IMR-90 (cell line): ENCODE measurements around the gene LRRN2. TPM values are rescaled to one million over a fixed set of nuclear protein-coding genes. Genes with fewer than 3 reads are reported as not detected.

Source experiments
- ATAC-seq: fragments of 200-7000 bp; cut with Tn5 transposase; 2 replicates; pipeline ENCODE4 v1.9.1; 2020; ENCODE audit warnings: low read depth, mild to moderate bottlenecking, moderate library complexity
- BruUV-seq: library from RNA; stranded (reverse); fragments of 400-500 nt; replicated peaks from 2 replicates; lab custom pipeline; 2021; lab: Mats Ljungman, UMichigan
- CTCF ChIA-PET: fragments of 300-600 bp; formaldehyde crosslinking; extraction: SDS; loops from one replicate; lab custom pipeline; 2021; ENCODE audit warnings: antibody characterized with exemption; lab: Yijun Ruan, JAX
- POLR2A ChIA-PET: fragments of 300-600 bp; sonication (Branson Sonifier 250); formaldehyde crosslinking; loops from one replicate; lab custom pipeline; 2022; ENCODE audit warnings: antibody characterized with exemption; ENCODE audit not compliant: unreplicated experiment; lab: Charles Lee
- DNase-seq: peaks from one replicate; pipeline ENCODE4 v3.0.0; 2013
- H2AFZ ChIP-seq: replicated peaks from 2 replicates; pipeline ENCODE3; 2013; ENCODE audit warnings: low read length, mild to moderate bottlenecking; ENCODE audit not compliant: poor library complexity
- H2AK5ac ChIP-seq: 2 replicates; pipeline ENCODE4 v1.6.1; 2013; ENCODE audit warnings: low read depth, low read length, inconsistent platforms
- H2AK9ac ChIP-seq: replicated peaks from 2 replicates; pipeline ENCODE3; 2013; ENCODE audit warnings: mild to moderate bottlenecking, low read depth, low read length, moderate library complexity; ENCODE audit not compliant: poor library complexity
- H2BK120ac ChIP-seq: 2 replicates; pipeline ENCODE4 v1.6.1; 2013; ENCODE audit warnings: low read depth, low read length, inconsistent platforms
- H2BK15ac ChIP-seq: 3 replicates; pipeline ENCODE4 v1.6.1; 2013; ENCODE audit warnings: low read depth, low read length, inconsistent platforms
- H2BK20ac ChIP-seq: 2 replicates; pipeline ENCODE4 v1.6.1; 2013; ENCODE audit warnings: low read depth, mild to moderate bottlenecking, inconsistent platforms, low read length, moderate library complexity
- H2BK5ac ChIP-seq: 2 replicates; pipeline ENCODE4 v1.6.1; 2013; ENCODE audit warnings: mild to moderate bottlenecking, low read depth, low read length, inconsistent platforms; ENCODE audit not compliant: poor library complexity, severe bottlenecking
- H3K14ac ChIP-seq: replicated peaks from 2 replicates; pipeline ENCODE4 v1.6.1; 2013; ENCODE audit warnings: low read depth, low read length, inconsistent platforms
- H3K18ac ChIP-seq: 2 replicates; pipeline ENCODE4 v1.6.1; 2013; ENCODE audit warnings: low read depth, low read length, control low read depth
- H3K23ac ChIP-seq: 2 replicates; pipeline ENCODE4 v1.6.1; 2013; ENCODE audit warnings: low read depth, low read length, inconsistent platforms
- H3K27ac ChIP-seq: 2 replicates; pipeline ENCODE4 v1.5.1; 2013; ENCODE audit warnings: mild to moderate bottlenecking, control low read depth, low read length; ENCODE audit not compliant: insufficient read depth
- H3K27me3 ChIP-seq: 2 replicates; pipeline ENCODE4 v1.6.1; 2013; ENCODE audit warnings: low read length; ENCODE audit not compliant: control insufficient read depth, insufficient read depth
- H3K36me3 ChIP-seq: 2 replicates; pipeline ENCODE4 v1.6.1; 2013; ENCODE audit warnings: low read length, mixed read lengths; ENCODE audit not compliant: control insufficient read depth, insufficient read depth
- H3K4ac ChIP-seq: 2 replicates; pipeline ENCODE4 v1.6.1; 2013; ENCODE audit warnings: low read depth, low read length, inconsistent platforms
- H3K4me1 ChIP-seq: 2 replicates; pipeline ENCODE4 v1.6.1; 2013; ENCODE audit warnings: low read length, mixed read lengths; ENCODE audit not compliant: control insufficient read depth, insufficient read depth
- H3K4me2 ChIP-seq: 2 replicates; pipeline ENCODE4 v1.6.1; 2013; ENCODE audit warnings: low read depth, mild to moderate bottlenecking, control low read depth, low read length, moderate library complexity
- H3K4me3 ChIP-seq: 2 replicates; pipeline ENCODE4 v1.5.1; 2013; ENCODE audit warnings: low read depth, mild to moderate bottlenecking, control low read depth, low read length, moderate library complexity; ENCODE audit not compliant: insufficient read depth
- H3K56ac ChIP-seq: 2 replicates; pipeline ENCODE4 v1.6.1; 2013; ENCODE audit warnings: low read length, inconsistent platforms; ENCODE audit not compliant: insufficient read depth; ENCODE audit errors: extremely low read depth
- H3K79me1 ChIP-seq, 2 experiments: 2 replicates each; pipeline ENCODE4 v1.6.1; 2013; ENCODE audit warnings: low read length in 2 of 2, inconsistent platforms in 1 of 2, low read depth in 1 of 2
- H3K9ac ChIP-seq: 2 replicates; pipeline ENCODE4 v1.6.1; 2013; ENCODE audit warnings: low read depth, low read length, control low read depth
- H3K9me1 ChIP-seq: 2 replicates; pipeline ENCODE4 v1.6.1; 2013; ENCODE audit warnings: low read length, inconsistent platforms; ENCODE audit not compliant: insufficient read depth
- H3K9me3 ChIP-seq: 2 replicates; pipeline ENCODE4 v1.6.1; 2013; ENCODE audit warnings: low read length; ENCODE audit not compliant: control insufficient read depth, insufficient read depth
- H4K20me1 ChIP-seq: 2 replicates; pipeline ENCODE4 v1.6.1; 2013; ENCODE audit warnings: low read length, inconsistent platforms; ENCODE audit not compliant: insufficient read depth
- H4K5ac ChIP-seq: 2 replicates; pipeline ENCODE4 v1.6.1; 2013; ENCODE audit warnings: mild to moderate bottlenecking, low read depth, low read length, control low read depth
- H4K8ac ChIP-seq, 2 experiments: 2 replicates each; pipeline ENCODE4 v1.6.1; 2013; ENCODE audit warnings: low read depth in 2 of 2, low read length in 2 of 2, control low read depth in 1 of 2, inconsistent platforms in 1 of 2
- H4K91ac ChIP-seq: 2 replicates; pipeline ENCODE4 v1.6.1; 2013; ENCODE audit warnings: low read depth, low read length, inconsistent platforms; ENCODE audit not compliant: insufficient read depth
- CEBPB ChIP-seq: IDR thresholded peaks from 2 replicates; pipeline ENCODE4 v1.6.1; 2012; ENCODE audit warnings: low read depth, low read length, improper control_type of control experiment
- CTCF ChIP-seq: conservative IDR thresholded peaks from 2 replicates; pipeline ENCODE4 v1.5.1; 2012; ENCODE audit warnings: mild to moderate bottlenecking, low read depth, low read length, improper control_type of control experiment
- POLR2A ChIP-seq: IDR thresholded peaks from 2 replicates; pipeline ENCODE4 v1.6.1; 2012; ENCODE audit warnings: mild to moderate bottlenecking, low read depth, low read length
- RFX5 ChIP-seq: IDR thresholded peaks from 2 replicates; pipeline ENCODE4 v1.8.0; 2012; ENCODE audit warnings: low read depth, mild to moderate bottlenecking, low read length, moderate library complexity
- WGBS, 2 experiments: methylation state at CpG; one replicate each; pipeline versions ENCODE4 v1.1.5 to v1.1.7; 2013; ENCODE audit warnings: missing lambda C conversion rate in 2 of 2; ENCODE audit not compliant: insufficient read length in 1 of 2; ENCODE audit errors: extremely low coverage in 2 of 2; 5-methylcytosine and 5-hydroxymethylcytosine counted together
- dilution Hi-C: fragments of 300-500 bp; cut with HindIII; formaldehyde crosslinking; loops from one replicate; pipeline ENCODE4 v1.14.3; 2018; ENCODE audit warnings: low sequenced_read_pairs; ENCODE audit not compliant: unreplicated experiment
- in situ Hi-C: fragments of 300-500 bp; cut with MboI; formaldehyde crosslinking; loops from 3 replicates; pipeline ENCODE4 v1.14.3; 2019; ENCODE audit warnings: low sequenced_read_pairs, inconsistent platforms, mixed read lengths
- intact Hi-C: fragments of 100-400 bp; cut with micrococcal nuclease; formaldehyde crosslinking; loops from 2 replicates; pipeline ENCODE4 v1.10.0; 2022
- polyA plus RNA-seq, 3 experiments: library from polyadenylated mRNA; depleted of rRNA; stranded (reverse); fragments of >200 nt; gene quantifications; 2 replicates each; pipeline ENCODE4 v1.2.3, GENCODE V29; 2012; ENCODE audit warnings: low replicate concordance in 1 of 3
- total RNA-seq: library from RNA; depleted of rRNA; stranded (reverse); fragments of >200 nt; gene quantifications from 2 replicates; pipeline ENCODE4 v1.2.3, GENCODE V29; 2012

The LRRN2 gene
- total and polyA plus RNA-seq, 2 of the 4 experiments (the other 2 are of a cell fraction): not detected

GRCh38 chr1:204592246-204592948, 93.1 kb downstream of the LRRN2 start:
- DNase-seq (no peak), ATAC-seq (peak; percentile 28)
- Histone ChIP-seq H3K4me3 (no peak overlapping the region), H3K36me3 (no peaks in the 10 kb centered on the region), H3K23ac (peak overlapping the region; percentile 77), H3K9me3 (no peaks in the 10 kb centered on the region), H4K5ac (no peak overlapping the region; the same call in none of the 2 replicates), H3K4me2 (peak overlapping the region; percentile 3), H3K4ac (peak overlapping the region; percentile 91), H3K4me1 (peaks cover 11% of the 10 kb centered on the region), H4K20me1 (no peaks in the 10 kb centered on the region), H4K8ac (peak overlapping the region; percentile 47 to 59; a peak in 2 of 4 replicates), H3K79me1 (no peaks in the 10 kb centered on the region), H2BK5ac (peak overlapping the region; percentile 80), H3K9me1 (peaks cover 8% of the 10 kb centered on the region; the same call in 1 of the 2 replicates), H3K14ac (peak overlapping the region; percentile 88), H3K27me3 (peaks cover 5% of the 10 kb centered on the region), H3K9ac (no peak overlapping the region), H4K91ac (peak overlapping the region; percentile 86), H2BK15ac (peak overlapping the region; percentile 96), H3K18ac (peak overlapping the region; percentile 83; the same call in 1 of the 2 replicates), H3K27ac (peak overlapping the region; percentile 26; the same call in 1 of the 2 replicates), H2AK9ac (peak overlapping the region; percentile 50), H2BK20ac (peak overlapping the region; percentile 97), H2AFZ (peak overlapping the region; percentile 77), H2BK120ac (peak overlapping the region; percentile 92), H2AK5ac (peak overlapping the region; percentile 97), H3K56ac (no peak overlapping the region)
- no CpG with 5 or more reads among the region's 10 CpGs for WGBS, 2 experiments
- intact Hi-C loops (no loop called here), in situ Hi-C loops (no loop called here), dilution Hi-C loops (no loop called here)
- ChIA-PET POLR2A (no interaction called here), CTCF (interaction anchor here (0.6 to 1.8 kb wide), 4 partner anchors 20 to 1239 kb away, joined by 3 to 6 read pairs (median 4); no protein-coding TSS in a partner anchor)
- TF ChIP-seq RFX5 (no peak), CEBPB (no peak), POLR2A (no peak), CTCF (no peak)
- no TSS peak for BruUV-seq
